T47D (cell line): ENCODE results near the gene NFXL1.

Experiments
- DNase-seq, 2 experiments: peaks; one replicate each; pipeline versions ENCODE4 v3.0.0 to v3.0.0-alpha.2; 2011 to 2012; ENCODE audit warnings: low read depth in 1 of 2, low spot score in 1 of 2
- JUND ChIP-seq: IDR thresholded peaks from 2 replicates; pipeline ENCODE4 v1.6.1; 2012; ENCODE audit warnings: low read depth
- in situ Hi-C: cut with HindIII; loops from 2 replicates; pipeline ENCODE4 v1.10.0; 2016; ENCODE audit warnings: low sequenced_read_pairs, low pct_unique_long_range_greater_than_20kb

NFXL1 gene

DNA sequence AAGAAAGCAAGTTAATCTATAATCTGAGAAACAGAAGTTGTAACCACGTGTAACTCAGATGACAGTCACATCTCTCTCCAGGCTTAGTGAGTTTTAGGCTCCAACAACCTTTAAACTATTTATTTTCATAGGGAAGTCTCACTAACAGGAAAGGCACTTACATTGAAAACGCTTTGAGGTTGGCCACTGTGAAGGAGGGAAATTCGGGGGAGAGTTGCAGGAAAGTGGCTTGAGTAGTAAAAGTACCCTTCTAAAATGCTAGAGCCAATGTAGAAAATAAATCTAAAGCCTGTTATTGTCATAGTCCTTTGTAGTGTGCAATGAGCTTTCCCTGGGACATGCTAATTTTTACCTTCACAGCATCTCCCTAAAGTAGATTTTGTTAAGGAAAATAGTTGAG, 995 bp upstream of the NFXL1 start:
- in situ Hi-C loops = no loop called here
- no peak for TF ChIP-seq JUND

GRCh38 chr4:47914926-47915237, 499 bp upstream of the NFXL1 start:
- in situ Hi-C loops = no loop called here
- DNase-seq = no peak
- TF ChIP-seq JUND = no peak

More for the DNA sequence above, 995 bp upstream of the NFXL1 start:
- DNase-seq = no peak

DNA sequence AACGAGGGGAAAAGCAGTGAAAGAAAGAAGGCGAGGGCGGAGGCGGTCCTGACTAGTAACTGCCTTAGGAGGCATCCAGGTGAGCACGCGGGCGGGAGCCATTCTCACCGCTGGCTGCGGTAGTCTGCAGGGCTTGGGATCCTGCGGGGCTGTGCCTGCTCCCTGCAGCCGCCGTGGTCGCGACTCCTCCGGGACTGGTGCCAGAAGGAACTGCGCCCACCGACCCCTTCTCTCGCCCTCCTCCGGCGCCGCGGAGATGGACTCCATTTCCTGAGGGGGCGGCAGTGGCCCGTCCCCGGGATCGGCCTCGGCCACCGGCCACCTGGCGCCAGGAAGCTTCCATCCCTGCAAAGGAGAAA, 543 bp downstream of the NFXL1 start:
- peak in 1 of 2 experiments; percentile 25 for DNase-seq
- in situ Hi-C loops = no loop called here
- no peak for TF ChIP-seq JUND

GRCh38 chr4:47913330-47913729, 1.1 kb downstream of the NFXL1 start:
- no peak for DNase-seq
- TF ChIP-seq JUND = no peak
- in situ Hi-C loops = no loop called here

- no peak for DNase-seq
- in situ Hi-C loops = no loop called here
- TF ChIP-seq JUND = no peak
These were observed 7.2 kb downstream of the NFXL1 start for GRCh38 chr4:47907089-47907646.

GRCh38 chr4:47899639-47900038, 14.7 kb downstream of the NFXL1 start:
- DNase-seq = no peak
- in situ Hi-C loops = no loop called here
- no peak for TF ChIP-seq JUND

DNA sequence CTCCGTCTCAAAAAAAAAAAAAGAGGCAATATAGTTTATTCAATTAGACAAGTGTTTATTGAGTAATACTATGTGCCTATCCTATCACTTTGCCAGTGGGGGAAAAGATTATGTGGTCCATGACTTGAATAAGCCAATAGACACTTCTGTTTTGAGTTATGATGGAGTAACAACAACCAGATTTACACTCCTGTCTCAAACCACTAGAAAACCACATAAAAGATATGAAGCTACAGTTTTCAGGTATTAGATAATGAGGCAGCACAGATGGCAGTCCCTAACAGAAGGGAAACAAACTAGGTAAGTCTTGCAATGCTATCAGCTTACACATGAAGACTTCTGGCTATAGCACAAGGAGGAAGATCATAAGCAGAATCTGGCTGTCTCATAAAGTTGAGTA, 22.5 kb downstream of the NFXL1 start:
- in situ Hi-C loops = no loop called here
- no peak for TF ChIP-seq JUND
- DNase-seq = no peak

DNA sequence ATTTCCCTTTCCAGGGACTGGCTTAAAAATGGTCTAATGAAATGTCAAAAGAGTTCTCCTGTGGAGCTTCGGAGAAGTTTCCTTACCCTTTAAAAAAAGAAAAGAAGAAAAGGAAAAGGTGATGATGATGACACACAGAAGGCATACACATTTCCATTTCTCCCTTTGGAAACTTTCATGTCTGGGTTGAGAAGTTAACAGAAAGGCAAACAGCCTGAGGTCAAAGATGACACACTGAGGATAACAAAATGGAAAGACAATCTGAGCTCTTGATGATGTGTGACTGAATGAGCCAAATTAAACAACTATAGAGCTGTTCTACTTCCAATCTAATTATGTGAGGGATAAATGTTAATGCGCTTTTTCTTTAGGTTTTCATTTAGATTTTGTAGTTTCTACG, 32.2 kb downstream of the NFXL1 start:
- DNase-seq = no peak
- TF ChIP-seq JUND = no peak
- in situ Hi-C loops = no loop called here

- no peak for TF ChIP-seq JUND
- no peak for DNase-seq
- in situ Hi-C loops = no loop called here
These were observed 34.9 kb downstream of the NFXL1 start for GRCh38 chr4:47879458-47879857.

DNA sequence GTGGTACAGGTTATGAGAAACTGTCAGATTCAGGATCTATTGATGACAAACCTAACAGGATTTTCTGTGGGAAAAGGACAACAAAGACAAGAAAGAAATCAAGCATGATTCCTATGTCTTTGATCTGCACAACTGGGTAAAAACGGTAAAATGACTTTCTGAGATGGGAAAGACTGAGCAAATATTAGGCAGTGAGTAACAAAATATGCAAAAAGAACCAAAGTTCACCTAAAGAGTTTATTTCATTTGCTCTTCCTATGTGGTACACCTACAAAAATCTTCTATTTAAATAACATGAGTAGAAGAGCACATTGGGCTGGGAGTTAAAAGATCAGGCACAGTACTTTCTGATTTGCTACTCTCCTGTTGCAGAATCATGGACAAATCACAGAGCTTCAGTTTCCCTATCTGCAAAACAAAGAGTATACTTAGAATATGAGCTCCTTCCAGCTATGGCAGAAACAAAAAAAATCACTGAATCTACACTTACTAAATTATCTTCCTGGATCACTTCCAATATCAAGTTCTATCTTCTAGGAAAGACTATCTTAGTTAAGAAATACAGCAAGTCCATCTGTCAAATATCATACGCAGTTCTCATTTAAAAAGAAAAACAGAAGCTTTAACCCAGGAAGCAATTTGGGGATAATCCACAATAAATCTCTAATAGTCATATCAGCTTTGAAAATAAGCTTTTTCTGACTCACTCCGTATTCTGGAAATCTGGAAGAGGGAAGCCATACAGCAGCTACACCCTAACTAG, 37.4 kb downstream of the NFXL1 start:
- in situ Hi-C loops = no loop called here
- TF ChIP-seq JUND = no peak
- no peak for DNase-seq

- DNase-seq = no peak
- TF ChIP-seq JUND = no peak
- in situ Hi-C loops = no loop called here
These were observed 38.1 kb downstream of the NFXL1 start for GRCh38 chr4:47876310-47876709.

- no peak for DNase-seq
These were observed 40.4 kb downstream of the NFXL1 start for GRCh38 chr4:47873877-47874541.

GRCh38 chr4:47863486-47863885, 50.9 kb downstream of the NFXL1 start:
- in situ Hi-C loops = no loop called here
- no peak for DNase-seq
- no peak for TF ChIP-seq JUND

More at GRCh38 chr4:47873877-47874541, 40.4 kb downstream of the NFXL1 start:
- in situ Hi-C loops = no loop called here
- TF ChIP-seq JUND = no peak

GRCh38 chr4:47862297-47862696, 52.1 kb downstream of the NFXL1 start:
- in situ Hi-C loops = no loop called here
- no peak for DNase-seq
- no peak for TF ChIP-seq JUND
